Testis (tissue), 3 donors: ENCODE data around the gene ME3. TPM values are rescaled to one million over a fixed set of nuclear protein-coding genes. Genes with fewer than 3 reads are reported as not detected.

Experiments
- DNase-seq: peaks from one replicate; pipeline ENCODE4 v3.0.0-alpha.2; 2019
- H3K27ac ChIP-seq, 2 donors: fragments of 200-600 bp; sonication (generic); one replicate each; pipeline ENCODE4 v1.5.1; 2019
- H3K27me3 ChIP-seq: fragments of 200-600 bp; sonication (generic); one replicate; pipeline ENCODE4 v1.5.1; 2019
- H3K36me3 ChIP-seq: fragments of 200-600 bp; sonication (generic); one replicate; pipeline ENCODE4 v1.5.1; 2017; ENCODE audit warnings: low read depth; ENCODE audit errors: missing control alignments
- H3K4me1 ChIP-seq: fragments of 200-600 bp; sonication (generic); one replicate; pipeline ENCODE4 v1.5.1; 2019
- H3K4me3 ChIP-seq, 2 donors: fragments of 200-600 bp; sonication (generic); one replicate each; pipeline ENCODE4 v1.5.1; 2017 to 2019
- H3K9me3 ChIP-seq: fragments of 200-600 bp; sonication (generic); one replicate; pipeline ENCODE4 v1.5.1; 2017
- POLR2A ChIP-seq: fragments of 450-650 bp; IDR thresholded peaks from one replicate; pipeline ENCODE4 v1.6.1; 2017; ENCODE audit warnings: antibody characterized with exemption, mild to moderate bottlenecking, moderate library complexity
- WGBS, 2 donors: methylation state at CpG; one replicate each; pipeline ENCODE4 v1.1.5; 2018; 5-methylcytosine and 5-hydroxymethylcytosine counted together
- intact Hi-C: fragments of 100-400 bp; cut with DNase I; formaldehyde crosslinking; loops from one replicate; pipeline ENCODE4 v1.15.1; 2023; ENCODE audit warnings: low total_unique reads
- polyA plus RNA-seq: library from polyadenylated mRNA; stranded (reverse); fragments of 350-450 nt; fragmentation: Illumina TruSeq; extraction: RNeasy Lipid Tissue Mini Kit (QIAGEN cat#74804); gene quantifications from one replicate; pipeline ENCODE4 v1.2.3, GENCODE V29; 2014; ENCODE audit warnings: low read depth, low replicate concordance; ENCODE audit not compliant: insufficient read depth
- total RNA-seq, 2 donors: library from RNA; depleted of rRNA; stranded (reverse); fragments of >200 nt; gene quantifications; one replicate each; pipeline ENCODE4 v1.2.3, GENCODE V29; 2016
- TF ChIP-seq, protein P1 (sequence below), 3 experiments: fragments of 450-650 bp in 2 of 3; fragments of 200-600 bp in 1 of 3; sonication (generic) in 1 of 3; IDR thresholded peaks; one replicate each; pipeline ENCODE4 v1.5.1; 2016 to 2019; ENCODE audit warnings: antibody characterized with exemption in 3 of 3, mild to moderate bottlenecking in 2 of 3, moderate library complexity in 1 of 3

The ME3 gene
- total and polyA plus RNA-seq, 3 donors from 2014 or later: 26.7 to 170 (median 115) TPM

- peak overlapping the region; percentile 67 to 79 for H3K27ac ChIP-seq
- no peaks in the 10 kb centered on the region for H3K36me3 ChIP-seq
- H3K9me3 ChIP-seq: no peaks in the 10 kb centered on the region
- no peak for DNase-seq
- no peaks in the 10 kb centered on the region for H3K27me3 ChIP-seq
- intact Hi-C loops: no loop called here
- peaks cover 44% of the 10 kb centered on the region for H3K4me1 ChIP-seq
- no peak for TF ChIP-seq POLR2A
- TF ChIP-seq, protein P1, sequence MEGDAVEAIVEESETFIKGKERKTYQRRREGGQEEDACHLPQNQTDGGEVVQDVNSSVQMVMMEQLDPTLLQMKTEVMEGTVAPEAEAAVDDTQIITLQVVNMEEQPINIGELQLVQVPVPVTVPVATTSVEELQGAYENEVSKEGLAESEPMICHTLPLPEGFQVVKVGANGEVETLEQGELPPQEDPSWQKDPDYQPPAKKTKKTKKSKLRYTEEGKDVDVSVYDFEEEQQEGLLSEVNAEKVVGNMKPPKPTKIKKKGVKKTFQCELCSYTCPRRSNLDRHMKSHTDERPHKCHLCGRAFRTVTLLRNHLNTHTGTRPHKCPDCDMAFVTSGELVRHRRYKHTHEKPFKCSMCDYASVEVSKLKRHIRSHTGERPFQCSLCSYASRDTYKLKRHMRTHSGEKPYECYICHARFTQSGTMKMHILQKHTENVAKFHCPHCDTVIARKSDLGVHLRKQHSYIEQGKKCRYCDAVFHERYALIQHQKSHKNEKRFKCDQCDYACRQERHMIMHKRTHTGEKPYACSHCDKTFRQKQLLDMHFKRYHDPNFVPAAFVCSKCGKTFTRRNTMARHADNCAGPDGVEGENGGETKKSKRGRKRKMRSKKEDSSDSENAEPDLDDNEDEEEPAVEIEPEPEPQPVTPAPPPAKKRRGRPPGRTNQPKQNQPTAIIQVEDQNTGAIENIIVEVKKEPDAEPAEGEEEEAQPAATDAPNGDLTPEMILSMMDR (IDR thresholded peaks at IDR 0.05): no peak
- H3K4me3 ChIP-seq: no peak overlapping the region
Measured at GRCh38 chr11:86589204-86589603, 83.2 kb downstream of the ME3 start.

DNA sequence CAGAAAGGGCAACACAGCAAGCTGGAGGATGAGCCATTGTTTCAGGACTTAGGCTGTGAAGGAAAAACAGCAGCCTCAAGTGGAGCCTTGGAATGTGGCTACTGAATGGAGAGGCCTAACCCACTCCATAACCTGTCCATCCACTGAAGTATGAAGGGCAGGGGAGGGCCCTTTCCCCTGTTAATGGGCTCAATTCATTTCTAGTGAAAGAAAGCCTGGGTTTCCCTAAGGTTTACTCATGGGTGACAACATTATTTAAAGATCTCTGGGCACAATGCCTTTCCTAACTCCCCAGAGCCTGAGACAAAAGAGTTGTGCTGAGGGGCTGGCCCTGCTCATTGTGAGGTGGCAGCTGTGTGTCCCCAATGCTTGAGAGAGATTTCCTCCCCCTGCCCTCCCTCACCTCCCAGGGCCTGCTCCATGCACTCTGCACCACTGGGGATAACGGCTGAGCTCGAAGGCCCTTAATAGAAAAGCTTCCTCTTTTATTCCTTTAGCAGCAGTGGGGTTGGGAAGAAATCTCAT, 83.8 kb downstream of the ME3 start:
- no peak for DNase-seq
- 55 to 58% methylated on average over 2 of the region's 2 CpGs for WGBS, 2 donors
- intact Hi-C loops: no loop called here

GRCh38 chr11:86587264-86588193, 84.9 kb downstream of the ME3 start:
- Histone ChIP-seq H3K4me3 (no peak overlapping the region), H3K4me1 (peaks cover 34% of the 10 kb centered on the region), H3K27ac (peak overlapping the region; percentile 67 to 79), H3K36me3 (no peaks in the 10 kb centered on the region), H3K9me3 (no peaks in the 10 kb centered on the region), H3K27me3 (no peaks in the 10 kb centered on the region)
- TF ChIP-seq, protein P1 (IDR thresholded peaks at IDR 0.05): no peak
- TF ChIP-seq POLR2A: no peak
- no peak for DNase-seq
- intact Hi-C loops: no loop called here
- 57 to 77% methylated on average over 6 of the region's 6 CpGs for WGBS, 2 donors

More for the DNA sequence above, 83.8 kb downstream of the ME3 start:
- Histone ChIP-seq H3K4me1 (peaks cover 44% of the 10 kb centered on the region), H3K9me3 (no peaks in the 10 kb centered on the region), H3K27ac (peak overlapping the region; percentile 67 to 79), H3K27me3 (no peaks in the 10 kb centered on the region), H3K4me3 (no peak overlapping the region), H3K36me3 (no peaks in the 10 kb centered on the region)
- TF ChIP-seq, protein P1 (IDR thresholded peaks at IDR 0.05): no peak
- no peak for TF ChIP-seq POLR2A

GRCh38 chr11:86586307-86586706, 86.1 kb downstream of the ME3 start:
- intact Hi-C loops: no loop called here
- H3K27me3 ChIP-seq: no peaks in the 10 kb centered on the region
- no peak overlapping the region for H3K4me3 ChIP-seq
- H3K27ac ChIP-seq: peak overlapping the region; percentile 12 to 79
- TF ChIP-seq, protein P1 (IDR thresholded peaks at IDR 0.05): no peak
- TF ChIP-seq POLR2A: no peak
- DNase-seq: no peak
- no peaks in the 10 kb centered on the region for H3K9me3 ChIP-seq
- no peaks in the 10 kb centered on the region for H3K36me3 ChIP-seq
- H3K4me1 ChIP-seq: peaks cover 33% of the 10 kb centered on the region
- WGBS, 2 donors: 95% methylated on average over 3 of the region's 3 CpGs
